ENCODE measurements around the gene SLC6A17. TPM values are rescaled to one million over a fixed set of nuclear protein-coding genes. Genes with fewer than 3 reads are reported as not detected.

SLC6A17 gene
- 0.96 TPM for total RNA-seq (ENCODE audit: insufficient read depth, low replicate concordance)

GRCh38 chr1:110150330-110151174, at the start of gene SLC6A17:
Gene SLC6A17 (plus strand): TSS chr1:110150494. CDS start chr1:110166930, 16,436 bp downstream.
- no peak for DNase-seq (ENCODE audit: low spot score)

DNA sequence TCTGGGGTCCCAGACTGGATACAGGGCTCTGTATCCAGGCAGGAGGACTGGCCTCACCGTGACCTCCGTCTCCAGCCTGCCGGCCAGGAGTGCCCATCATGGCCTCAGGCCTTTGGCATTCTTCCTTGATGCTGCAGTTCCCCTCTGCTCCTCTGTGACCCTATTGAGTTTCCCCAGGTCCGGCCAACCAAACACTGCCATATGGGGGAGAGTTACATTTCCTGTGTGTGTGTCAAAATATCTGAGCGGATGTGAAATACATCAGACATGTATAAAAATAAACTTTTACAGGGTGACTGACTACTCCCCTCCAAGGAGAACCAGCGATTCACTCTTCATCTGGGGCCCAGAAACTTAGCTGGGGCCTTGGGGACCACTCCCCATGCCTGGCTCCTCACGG, 48.2 kb upstream of the SLC6A17 start:
- DNase-seq (ENCODE audit: low spot score) = no peak

- peak; percentile 73 for DNase-seq (ENCODE audit: low spot score)
Observed at GRCh38 chr1:110106013-110106941, 44.0 kb upstream of the SLC6A17 start.

GRCh38 chr1:110107867-110108469, 42.3 kb upstream of the SLC6A17 start:
- no peak for DNase-seq (ENCODE audit: low spot score)

DNA sequence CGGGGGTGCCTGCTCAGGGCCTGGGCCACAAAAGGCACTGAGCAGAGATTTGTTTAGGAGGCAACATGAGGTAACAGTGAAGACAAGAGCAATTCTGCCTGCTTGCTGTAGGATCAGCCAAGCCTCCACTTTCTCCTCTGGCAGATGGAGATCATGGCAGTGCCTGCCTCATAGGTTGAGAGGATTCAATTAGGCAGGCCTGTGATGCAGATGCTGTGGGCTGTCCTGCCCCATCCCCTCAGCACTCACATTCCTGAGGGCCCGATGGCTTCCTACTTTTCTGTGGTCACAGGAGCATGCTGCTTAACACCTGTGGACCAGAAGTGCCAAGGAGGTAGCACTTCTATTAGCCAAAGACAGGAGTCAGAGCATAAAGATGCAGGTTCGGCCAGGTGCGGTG, 39.2 kb upstream of the SLC6A17 start:
- DNase-seq (ENCODE audit: low spot score) = no peak

- DNase-seq (ENCODE audit: low spot score) = no peak
Observed at GRCh38 chr1:110112143-110112542, 38.2 kb upstream of the SLC6A17 start, which contains the start of gene UBL4B. Gene UBL4B (plus strand): TSS chr1:110112443. CDS start chr1:110112535, 92 bp downstream.

DNA sequence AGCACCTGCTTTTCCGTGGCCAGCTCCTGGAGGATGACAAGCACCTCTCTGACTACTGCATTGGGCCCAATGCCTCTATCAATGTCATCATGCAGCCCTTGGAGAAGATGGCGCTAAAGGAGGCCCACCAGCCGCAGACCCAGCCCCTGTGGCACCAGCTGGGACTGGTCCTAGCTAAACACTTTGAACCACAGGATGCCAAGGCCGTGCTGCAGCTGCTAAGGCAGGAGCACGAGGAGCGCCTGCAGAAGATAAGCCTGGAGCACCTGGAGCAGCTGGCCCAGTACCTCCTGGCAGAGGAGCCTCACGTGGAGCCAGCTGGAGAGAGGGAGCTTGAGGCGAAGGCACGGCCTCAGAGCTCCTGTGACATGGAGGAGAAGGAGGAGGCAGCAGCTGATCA, 37.6 kb upstream of the SLC6A17 start:
- no peak for DNase-seq (ENCODE audit: low spot score)

DNA sequence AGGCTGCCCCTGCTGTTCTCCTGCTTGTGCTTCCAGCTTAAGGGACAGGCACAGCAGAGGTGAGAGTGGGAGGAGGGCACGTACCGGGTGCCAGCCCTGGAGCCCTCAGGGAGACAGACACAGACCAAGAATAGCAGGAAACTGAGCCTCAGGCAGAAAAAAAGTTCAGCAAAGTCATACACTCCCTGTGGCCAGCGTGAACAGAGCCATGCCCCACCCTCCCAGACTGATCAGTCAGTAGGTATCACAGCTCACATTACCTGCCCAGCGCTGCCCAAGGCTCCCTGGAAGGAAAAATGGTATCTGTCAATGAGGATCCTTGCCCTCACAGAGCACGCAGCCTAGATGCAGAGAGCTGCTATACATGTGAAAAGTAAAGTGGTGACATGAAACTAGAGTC, 36.7 kb upstream of the SLC6A17 start:
- DNase-seq (ENCODE audit: low spot score) = no peak

DNA sequence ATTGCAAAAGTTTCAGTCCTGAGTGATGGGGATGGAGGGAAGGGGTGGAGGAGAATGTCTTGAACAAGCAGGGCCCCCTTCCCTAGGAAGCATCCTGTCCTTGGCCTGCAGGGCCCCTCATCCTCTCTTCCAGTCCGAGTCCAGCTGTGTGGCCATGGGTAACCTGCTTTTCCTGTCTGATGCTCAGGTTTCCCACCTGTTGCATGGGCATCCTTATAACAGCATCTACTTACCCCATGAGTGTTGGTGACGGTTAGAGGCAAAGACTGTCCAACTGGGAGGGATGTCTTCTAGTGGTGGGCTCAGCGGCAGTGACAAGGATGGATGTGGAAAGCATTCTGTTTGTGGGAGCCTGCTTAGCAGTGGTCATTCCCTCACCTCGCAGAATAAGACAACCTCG, 36.1 kb upstream of the SLC6A17 start:
- DNase-seq (ENCODE audit: low spot score) = no peak

- DNase-seq (ENCODE audit: low spot score) = no peak
Observed at GRCh38 chr1:110114784-110115183, 35.5 kb upstream of the SLC6A17 start.

GRCh38 chr1:110118636-110119396, 31.5 kb upstream of the SLC6A17 start:
- DNase-seq (ENCODE audit: low spot score) = no peak

- no peak for DNase-seq (ENCODE audit: low spot score)
Observed at GRCh38 chr1:110119843-110120242, 30.5 kb upstream of the SLC6A17 start.

GRCh38 chr1:110120960-110121561, 29.2 kb upstream of the SLC6A17 start:
- peak; percentile 38 for DNase-seq (ENCODE audit: low spot score)

DNA sequence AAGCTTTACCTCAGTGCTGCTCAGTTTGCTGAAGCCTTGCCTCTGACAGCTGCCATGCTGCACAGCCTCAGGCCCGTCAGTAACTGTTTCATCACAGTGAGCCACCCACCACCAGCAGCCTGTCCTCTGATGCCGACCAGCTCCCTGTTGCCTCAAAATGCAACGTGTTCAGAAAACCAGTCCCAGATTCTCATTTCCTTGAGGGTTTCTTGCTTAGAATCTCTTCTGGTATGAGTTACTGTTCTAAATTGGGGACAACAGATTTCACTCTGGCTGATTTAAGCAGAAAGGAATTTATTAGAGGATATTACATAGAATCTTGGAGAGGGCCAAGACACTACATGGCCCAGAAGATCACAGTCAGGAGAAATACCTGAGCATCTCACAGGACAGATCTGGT, 27.1 kb upstream of the SLC6A17 start:
- DNase-seq (ENCODE audit: low spot score) = peak; percentile 22

DNA sequence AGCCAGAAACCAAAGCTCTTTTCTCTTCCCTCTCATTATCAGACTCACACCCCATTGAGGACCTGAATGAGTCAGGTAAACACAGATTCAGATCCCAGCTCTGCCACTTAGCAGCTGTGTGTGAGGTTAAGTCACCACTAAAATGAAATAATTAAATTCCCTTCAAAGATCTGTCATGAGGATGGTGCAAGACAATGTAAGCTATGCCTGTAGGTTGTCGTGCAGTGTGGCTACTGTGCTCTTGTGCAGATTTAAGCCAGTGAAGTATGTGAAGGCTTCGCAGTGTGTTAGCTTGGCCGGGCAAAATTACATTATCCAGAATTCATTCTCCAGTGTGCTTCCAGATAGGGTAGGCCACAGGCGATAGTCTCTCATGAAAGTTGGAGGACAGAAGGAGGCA, 24.5 kb upstream of the SLC6A17 start:
- no peak for DNase-seq (ENCODE audit: low spot score)

GRCh38 chr1:110130113-110130591, 20.1 kb upstream of the SLC6A17 start:
- peak; percentile 48 for DNase-seq (ENCODE audit: low spot score)

GRCh38 chr1:110130989-110131388, 19.3 kb upstream of the SLC6A17 start:
- DNase-seq (ENCODE audit: low spot score) = no peak

GRCh38 chr1:110132682-110133081, 17.6 kb upstream of the SLC6A17 start:
- DNase-seq (ENCODE audit: low spot score) = no peak

DNA sequence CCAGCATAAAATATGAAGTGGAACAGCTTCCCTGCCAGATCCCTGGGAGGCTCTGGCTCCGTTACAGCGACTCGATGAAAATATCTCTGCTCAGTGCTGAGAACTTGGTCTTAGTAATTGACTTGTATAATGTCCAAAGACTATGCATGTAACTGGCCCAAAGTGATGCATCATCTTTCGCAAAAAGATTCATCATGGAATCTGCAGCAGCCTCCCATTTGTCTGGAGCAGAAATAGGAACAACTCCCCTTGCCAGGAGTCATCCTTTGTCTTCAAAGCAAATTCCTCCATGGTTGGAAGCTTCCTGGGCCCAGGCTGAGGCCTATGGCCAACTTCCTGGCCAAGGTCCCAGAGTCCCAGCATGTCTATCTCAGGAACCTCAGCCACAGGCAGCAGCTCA, 16.9 kb upstream of the SLC6A17 start:
- no peak for DNase-seq (ENCODE audit: low spot score)

DNA sequence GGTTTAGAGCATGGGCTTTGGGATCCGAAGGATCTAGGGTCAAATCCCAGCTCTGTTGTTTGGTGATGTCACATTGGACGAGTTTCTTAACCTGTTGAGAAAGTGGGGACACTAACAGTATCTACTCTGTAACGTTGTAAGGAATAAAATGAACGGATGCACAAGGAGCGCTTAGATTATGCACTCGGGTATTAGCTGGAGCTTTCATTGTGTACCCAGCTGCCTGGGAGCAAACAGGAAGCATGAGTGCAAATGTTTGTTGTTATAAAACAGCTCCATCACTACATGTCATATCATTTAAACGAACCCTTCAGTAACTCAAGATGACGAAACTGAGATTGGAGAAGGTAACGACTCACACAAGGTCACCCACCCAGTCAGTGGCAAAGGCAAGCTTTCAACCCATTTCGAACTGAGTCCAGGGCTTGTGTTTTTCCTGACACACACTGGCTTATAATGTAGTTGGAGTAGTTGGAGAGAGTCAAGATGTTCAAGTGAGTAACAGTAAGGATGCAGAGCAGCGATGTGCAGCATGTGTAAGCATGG, 16.2 kb upstream of the SLC6A17 start:
- no peak for DNase-seq (ENCODE audit: low spot score)

All from umbilical cord (tissue), 2 donors.